GM10248 (cell line): ENCODE results near the gene MON2.

Experiments
- CTCF ChIA-PET: fragments of 300-600 bp; sonication (Branson Sonifier 250); formaldehyde crosslinking; extraction: SDS; loops from one replicate; lab custom pipeline; 2021; ENCODE audit warnings: antibody characterized with exemption; lab: Yijun Ruan, JAX
- POLR2A ChIA-PET: fragments of 350-650 bp; sonication (Branson Sonifier 250); formaldehyde crosslinking; extraction: SDS; loops from one replicate; lab custom pipeline; 2020; ENCODE audit warnings: antibody characterized with exemption; lab: Yijun Ruan, JAX
- DNase-seq: peaks from one replicate; pipeline ENCODE4 v3.0.0; 2012; ENCODE audit errors: extremely low spot score
- TF ChIP-seq, protein P1 (sequence below): IDR thresholded peaks from 2 replicates; pipeline ENCODE4 v1.5.1; 2012; ENCODE audit warnings: mild to moderate bottlenecking, low read depth; ENCODE audit errors: extremely low read depth, missing control alignments, control extremely low read depth

The MON2 gene

GRCh38 chr12:62606654-62607053, 140.0 kb downstream of the MON2 start:
- POLR2A ChIA-PET = interaction anchor here (0.6 kb wide), 1 partner anchor 91 kb away, joined by 5 read pairs; no protein-coding TSS in a partner anchor
- no peak for DNase-seq
- CTCF ChIA-PET = interaction anchor here (1.1 to 2.0 kb wide), 8 partner anchors 13 to 206 kb away, joined by 3 to 10 read pairs (median 4); no protein-coding TSS in a partner anchor
- TF ChIP-seq, protein P1, sequence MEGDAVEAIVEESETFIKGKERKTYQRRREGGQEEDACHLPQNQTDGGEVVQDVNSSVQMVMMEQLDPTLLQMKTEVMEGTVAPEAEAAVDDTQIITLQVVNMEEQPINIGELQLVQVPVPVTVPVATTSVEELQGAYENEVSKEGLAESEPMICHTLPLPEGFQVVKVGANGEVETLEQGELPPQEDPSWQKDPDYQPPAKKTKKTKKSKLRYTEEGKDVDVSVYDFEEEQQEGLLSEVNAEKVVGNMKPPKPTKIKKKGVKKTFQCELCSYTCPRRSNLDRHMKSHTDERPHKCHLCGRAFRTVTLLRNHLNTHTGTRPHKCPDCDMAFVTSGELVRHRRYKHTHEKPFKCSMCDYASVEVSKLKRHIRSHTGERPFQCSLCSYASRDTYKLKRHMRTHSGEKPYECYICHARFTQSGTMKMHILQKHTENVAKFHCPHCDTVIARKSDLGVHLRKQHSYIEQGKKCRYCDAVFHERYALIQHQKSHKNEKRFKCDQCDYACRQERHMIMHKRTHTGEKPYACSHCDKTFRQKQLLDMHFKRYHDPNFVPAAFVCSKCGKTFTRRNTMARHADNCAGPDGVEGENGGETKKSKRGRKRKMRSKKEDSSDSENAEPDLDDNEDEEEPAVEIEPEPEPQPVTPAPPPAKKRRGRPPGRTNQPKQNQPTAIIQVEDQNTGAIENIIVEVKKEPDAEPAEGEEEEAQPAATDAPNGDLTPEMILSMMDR = no peak

GRCh38 chr12:62613081-62613480, 146.5 kb downstream of the MON2 start:
- no peak for DNase-seq
- POLR2A ChIA-PET = interaction anchor here (1.2 kb wide), 1 partner anchor 10 kb away, joined by 3 read pairs; no protein-coding TSS in a partner anchor
- TF ChIP-seq, protein P1 = no peak
- CTCF ChIA-PET = no interaction called here

- TF ChIP-seq, protein P1 = no peak
- POLR2A ChIA-PET = no interaction called here
- CTCF ChIA-PET = interaction anchor here (0.9 to 3.1 kb wide), 7 partner anchors 9 to 181 kb away, joined by 3 to 10 read pairs (median 3); no protein-coding TSS in a partner anchor
- DNase-seq = no peak
Measured at GRCh38 chr12:62618319-62618718, 151.7 kb downstream of the MON2 start.

DNA sequence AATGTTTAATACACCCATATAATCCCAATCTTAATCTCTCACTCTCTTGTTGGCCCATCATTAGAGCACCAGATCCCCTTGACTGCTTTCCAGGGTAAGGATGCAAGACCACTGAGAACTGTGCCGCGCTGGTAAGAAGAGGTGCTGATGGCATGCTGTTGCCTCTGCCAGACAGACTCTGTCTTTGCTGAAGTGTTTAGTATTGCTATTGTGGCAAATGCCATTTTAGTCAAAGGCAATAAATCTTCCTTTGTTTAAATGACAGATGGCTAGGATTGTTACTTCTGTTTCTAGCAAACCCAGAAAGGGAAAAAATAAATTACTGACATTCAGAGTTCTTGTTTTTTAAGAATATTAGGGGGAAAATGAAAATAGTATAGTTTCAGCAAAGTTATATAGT, 152.3 kb downstream of the MON2 start:
- TF ChIP-seq, protein P1 = no peak
- POLR2A ChIA-PET = no interaction called here
- CTCF ChIA-PET = interaction anchor here (1.0 to 3.1 kb wide), 7 partner anchors 9 to 89 kb away, joined by 3 to 10 read pairs (median 5); no protein-coding TSS in a partner anchor
- DNase-seq = no peak

DNA sequence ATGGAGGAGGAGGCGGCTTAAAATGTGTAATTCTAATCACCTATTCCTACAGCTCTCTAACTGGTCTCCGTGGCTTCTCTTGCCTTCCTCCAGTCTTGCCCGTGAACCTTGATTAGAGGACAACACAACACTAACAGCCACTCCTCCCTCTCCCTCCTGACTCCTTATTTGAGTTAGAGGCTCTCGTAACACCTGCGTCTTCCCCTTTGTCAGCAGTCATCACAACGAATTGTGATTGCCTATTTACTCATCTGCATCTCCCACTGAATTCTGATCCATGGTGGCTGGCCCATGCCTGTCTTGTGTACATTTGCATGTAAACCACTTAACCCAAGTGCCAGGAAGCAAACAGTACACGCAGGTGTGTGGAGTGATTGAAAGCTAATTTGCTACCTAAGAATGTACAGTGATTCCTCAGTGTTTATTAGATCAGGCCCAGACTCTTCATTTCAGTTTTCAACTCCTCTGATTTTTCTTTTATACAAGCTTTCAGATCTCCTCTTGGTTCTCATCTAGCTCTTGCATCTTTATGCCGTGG, 154.5 kb downstream of the MON2 start:
- DNase-seq = no peak
- TF ChIP-seq, protein P1 = no peak
- ChIA-PET POLR2A (no interaction called here), CTCF (interaction anchor here (0.7 to 2.6 kb wide), 6 partner anchors 9 to 176 kb away, joined by 3 to 7 read pairs (median 4); no protein-coding TSS in a partner anchor)

DNA sequence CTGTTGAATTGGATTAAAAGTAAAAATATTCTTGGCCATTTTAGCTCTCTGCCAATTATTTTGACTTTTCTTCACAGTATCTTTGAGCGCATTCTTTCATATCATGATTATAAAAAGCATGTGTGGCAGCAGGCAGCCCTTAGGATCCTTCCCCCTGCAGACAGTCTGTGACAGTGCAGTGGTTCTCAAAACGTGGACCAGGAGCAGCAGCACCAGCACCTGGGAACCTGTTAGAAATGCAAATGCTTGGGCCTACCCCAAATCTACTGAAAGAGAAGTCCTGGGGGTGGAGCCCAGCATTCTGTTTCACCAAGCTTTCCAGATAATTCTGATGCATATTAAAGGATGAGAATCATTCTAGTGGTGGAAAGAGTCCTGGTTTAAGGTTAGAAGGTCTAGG, 155.6 kb downstream of the MON2 start:
- no peak for DNase-seq
- POLR2A ChIA-PET = no interaction called here
- CTCF ChIA-PET = interaction anchor here (2.0 kb wide), 1 partner anchor 13 kb away, joined by 5 read pairs; no protein-coding TSS in a partner anchor
- TF ChIP-seq, protein P1 = no peak
